Neural progenitor cell (in vitro differentiated cells): ENCODE data around the gene SOWAHD.

Experiments used
- EZH2 ChIP-seq: fragments of 200-600 bp; sonication (generic); IDR thresholded peaks from 2 replicates; pipeline ENCODE4 v1.6.1; 2017; ENCODE audit warnings: antibody characterized with exemption, mild to moderate bottlenecking, moderate library complexity
- TF ChIP-seq, protein P1 (sequence below): fragments of 200-600 bp; sonication (generic); IDR thresholded peaks from 2 replicates; pipeline ENCODE4 v1.5.1; 2017; ENCODE audit warnings: antibody characterized with exemption, mild to moderate bottlenecking

DNA sequence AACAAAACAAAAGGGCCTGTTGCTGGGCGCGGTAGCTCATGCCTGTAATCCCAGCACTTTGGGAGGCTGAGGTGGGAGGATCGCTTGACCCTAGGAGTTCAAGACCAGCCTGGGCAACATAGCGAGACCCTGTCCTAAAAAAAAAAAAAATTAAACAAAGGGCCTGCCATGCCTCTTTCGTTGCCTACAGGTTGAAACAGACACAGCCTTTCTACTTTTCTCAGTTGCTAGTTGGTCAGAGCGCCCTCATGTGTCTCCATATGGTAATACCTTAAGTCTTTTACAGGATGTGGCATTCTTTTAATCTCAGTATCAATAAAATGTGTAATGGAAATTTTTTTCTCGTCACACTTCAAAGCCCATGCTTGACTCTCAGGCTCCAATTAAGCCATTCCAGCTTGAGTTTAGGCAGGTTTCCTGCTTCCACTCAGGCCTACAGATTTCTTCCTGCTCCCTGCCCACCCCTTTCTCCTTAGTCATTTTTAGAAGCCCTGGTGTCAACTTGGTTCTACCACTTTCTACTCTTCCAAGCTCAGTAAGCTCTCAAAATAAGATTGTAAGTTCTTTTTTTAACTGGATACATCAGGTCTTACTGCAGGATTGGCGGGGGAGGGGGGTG lies 4.6 kb upstream of the SOWAHD start:
- TF ChIP-seq, protein P1, sequence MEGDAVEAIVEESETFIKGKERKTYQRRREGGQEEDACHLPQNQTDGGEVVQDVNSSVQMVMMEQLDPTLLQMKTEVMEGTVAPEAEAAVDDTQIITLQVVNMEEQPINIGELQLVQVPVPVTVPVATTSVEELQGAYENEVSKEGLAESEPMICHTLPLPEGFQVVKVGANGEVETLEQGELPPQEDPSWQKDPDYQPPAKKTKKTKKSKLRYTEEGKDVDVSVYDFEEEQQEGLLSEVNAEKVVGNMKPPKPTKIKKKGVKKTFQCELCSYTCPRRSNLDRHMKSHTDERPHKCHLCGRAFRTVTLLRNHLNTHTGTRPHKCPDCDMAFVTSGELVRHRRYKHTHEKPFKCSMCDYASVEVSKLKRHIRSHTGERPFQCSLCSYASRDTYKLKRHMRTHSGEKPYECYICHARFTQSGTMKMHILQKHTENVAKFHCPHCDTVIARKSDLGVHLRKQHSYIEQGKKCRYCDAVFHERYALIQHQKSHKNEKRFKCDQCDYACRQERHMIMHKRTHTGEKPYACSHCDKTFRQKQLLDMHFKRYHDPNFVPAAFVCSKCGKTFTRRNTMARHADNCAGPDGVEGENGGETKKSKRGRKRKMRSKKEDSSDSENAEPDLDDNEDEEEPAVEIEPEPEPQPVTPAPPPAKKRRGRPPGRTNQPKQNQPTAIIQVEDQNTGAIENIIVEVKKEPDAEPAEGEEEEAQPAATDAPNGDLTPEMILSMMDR, result peak; percentile 56
- TF ChIP-seq EZH2, result no peak
